ENCODE data around the gene SHLD2.
"Not testable (repeated sequence)": the region's sequence is repeated elsewhere in the genome, so short reads cannot be mapped to it uniquely, and the experiment has no call there.

SHLD2 gene

GRCh38 chr10:87094373-87095235 lies at the start of gene SHLD2, which contains the start of gene GLUD1:
TSS of gene SHLD2 (plus strand) at chr10:87095206. CDS start at chr10:87151355, 56,149 bp downstream.
TSS of gene GLUD1 (minus strand) at chr10:87094843. CDS start at chr10:87094769, 74 bp downstream.
- DNase-seq = peak; percentile 93

GRCh38 chr10:87045434-87045938 lies 49.5 kb upstream of the SHLD2 start:
- no peak for DNase-seq

GRCh38 chr10:87053111-87053510 lies 41.9 kb upstream of the SHLD2 start:
- no peak for DNase-seq

GRCh38 chr10:87053577-87054181 lies 41.3 kb upstream of the SHLD2 start:
- DNase-seq = no peak

- DNase-seq = peak; percentile 21
Observed at GRCh38 chr10:87054373-87055295, 40.4 kb upstream of the SHLD2 start.

GRCh38 chr10:87058171-87058570 lies 36.8 kb upstream of the SHLD2 start:
- no peak for DNase-seq

- DNase-seq = no peak
Observed at GRCh38 chr10:87059401-87059800, 35.6 kb upstream of the SHLD2 start.

GRCh38 chr10:87060280-87060928 lies 34.6 kb upstream of the SHLD2 start:
- no peak for DNase-seq

GRCh38 chr10:87064651-87065050 lies 30.4 kb upstream of the SHLD2 start:
- DNase-seq = no peak

GRCh38 chr10:87066178-87066577 lies 28.8 kb upstream of the SHLD2 start:
- no peak for DNase-seq

GRCh38 chr10:87066865-87067264 lies 28.1 kb upstream of the SHLD2 start:
- no peak for DNase-seq

- DNase-seq = no peak
Observed at GRCh38 chr10:87068281-87068680, 26.7 kb upstream of the SHLD2 start.

GRCh38 chr10:87072449-87072848 lies 22.6 kb upstream of the SHLD2 start:
- no peak for DNase-seq

- DNase-seq = not testable (repeated sequence)
Observed at GRCh38 chr10:87076421-87076820, 18.6 kb upstream of the SHLD2 start.

- DNase-seq = no peak
Observed at GRCh38 chr10:87079106-87079836, 15.7 kb upstream of the SHLD2 start.

GRCh38 chr10:87080621-87081020 lies 14.4 kb upstream of the SHLD2 start:
- not testable (repeated sequence) for DNase-seq

GRCh38 chr10:87081574-87081973 lies 13.4 kb upstream of the SHLD2 start:
- not testable (repeated sequence) for DNase-seq

GRCh38 chr10:87082219-87082618 lies 12.8 kb upstream of the SHLD2 start:
- not testable (repeated sequence) for DNase-seq

- peak; percentile 21 for DNase-seq
Observed at GRCh38 chr10:87083576-87084290, 11.3 kb upstream of the SHLD2 start.

- DNase-seq = not testable (repeated sequence)
Observed at GRCh38 chr10:87084291-87084782, 10.7 kb upstream of the SHLD2 start.

- no peak for DNase-seq
Observed at GRCh38 chr10:87085537-87085936, 9.5 kb upstream of the SHLD2 start.

Data from activated CD4-positive, alpha-beta T cell treated with anti-CD3 and anti-CD28 coated beads for 48 hours (primary cell).